Measurements from ENCODE around the gene UBE2J1.

The UBE2J1 gene

GRCh38 chr6:89315249-89315885 is 37.2 kb downstream of the UBE2J1 start, which contains the start of gene GABRR2:
Gene GABRR2 (minus strand): TSS chr6:89315299. CDS start chr6:89315165, 134 bp downstream.
- H3K9me3 ChIP-seq (ENCODE audit: control insufficient read depth, insufficient read depth, low read depth, low read length): no peaks in the 10 kb centered on the region
- peaks cover 12% of the 10 kb centered on the region for H3K4me1 ChIP-seq (ENCODE audit: control insufficient read depth, insufficient read depth, low read length)
- H3K27ac ChIP-seq (ENCODE audit: extremely low read depth, low read depth, low read length): no peak within 1 kb of the TSS
- CTCF ChIA-PET: interaction anchor here (0.5 to 1.9 kb wide), 6 partner anchors 9 to 57 kb away, joined by 3 to 8 read pairs (median 4); no protein-coding TSS in a partner anchor
- H3K36me3 ChIP-seq (ENCODE audit: control insufficient read depth in 2 of 2, insufficient read depth in 1 of 2, low read length in 2 of 2): no peaks in the 10 kb centered on the region
- TF ChIP-seq HIC1 (tag by site-specific recombination; IDR thresholded peaks at IDR 0.05) (no peak), ELK4 (IDR thresholded peaks at IDR 0.05; ENCODE audit: borderline replicate concordance, low read depth, low read length) (no peak), ZFHX2 (tag by site-specific recombination; conservative IDR thresholded peaks at IDR 0.05) (no peak), ZNF292 (tag by site-specific recombination; IDR thresholded peaks at IDR 0.05; ENCODE audit: borderline replicate concordance, low read depth) (no peak), PRDM6 (tag by site-specific recombination; IDR thresholded peaks at IDR 0.05) (no peak), ZNF571 (tag by site-specific recombination; IDR thresholded peaks at IDR 0.05) (no peak), ZNF239 (tag by site-specific recombination; IDR thresholded peaks at IDR 0.05) (no peak), ZNF692 (tag by site-specific recombination; IDR thresholded peaks at IDR 0.05) (no peak), ZNF121 (tag by site-specific recombination; IDR thresholded peaks at IDR 0.05) (no peak), ZNF274 (IDR thresholded peaks at IDR 0.05; ENCODE audit: low read length) (no peak), ZNF274 (tag by site-specific recombination; IDR thresholded peaks at IDR 0.05; ENCODE audit: borderline replicate concordance) (no peak), RBAK (tag by site-specific recombination; IDR thresholded peaks at IDR 0.05) (no peak), YY2 (tag by site-specific recombination; IDR thresholded peaks at IDR 0.05) (no peak), ATF2 (tag by site-specific recombination; IDR thresholded peaks at IDR 0.05; ENCODE audit: low read depth) (no peak), FEZF1 (tag by site-specific recombination; IDR thresholded peaks at IDR 0.05) (no peak), ZBTB7A (tag by site-specific recombination; IDR thresholded peaks at IDR 0.05; ENCODE audit: low read depth) (no peak), REPIN1 (tag by site-specific recombination; IDR thresholded peaks at IDR 0.05; ENCODE audit: low read depth) (no peak), ZNF341 (tag by site-specific recombination; IDR thresholded peaks at IDR 0.05; ENCODE audit: low read depth) (no peak)
- POLR2A ChIA-PET: no interaction called here
- H3K4me3 ChIP-seq (ENCODE audit: low read depth, low read length): no peak within 1 kb of the TSS

All from HEK293 (cell line).